ENCODE data around the gene ACVR1C. TPM values are rescaled to one million over a fixed set of nuclear protein-coding genes. Genes with fewer than 3 reads are reported as not detected.

The ACVR1C gene
- total and polyA plus RNA-seq, 11 donors, result 0.08 to 7.3 (median 0.20) TPM

GRCh38 chr2:157661776-157662175 is 33.1 kb upstream of the ACVR1C start:
- DNase-seq, result no peak
- intact Hi-C loops (cut with DNase I), result no loop called here
- Histone ChIP-seq H3K9me3 (peaks cover 0 to 6% (median 0%) of the 10 kb centered on the region in 12 donors), H3K36me3 (no peaks in the 10 kb centered on the region), H3K27ac (no peak overlapping the region), H3K4me1 (no peaks in the 10 kb centered on the region), H3K4me3 (no peak overlapping the region), H3K27me3 (no peaks in the 10 kb centered on the region)
- TF ChIP-seq POLR2A (IDR thresholded peaks at IDR 0.05) (no peak), CTCF (IDR thresholded peaks at IDR 0.05) (no peak)
- no peak for ATAC-seq
- 69 to 87% (median 85%) methylated on average over 4 of the region's 4 CpGs for WGBS, 4 donors

GRCh38 chr2:157657858-157658257 is 29.2 kb upstream of the ACVR1C start:
- no peaks in the 10 kb centered on the region for H3K4me1 ChIP-seq
- H3K36me3 ChIP-seq, result no peaks in the 10 kb centered on the region
- ATAC-seq, result no peak
- WGBS, 4 donors, result 53 to 68% (median 57%) methylated on average over 1 of the region's 1 CpG
- no peaks in the 10 kb centered on the region for H3K9me3 ChIP-seq
- H3K27me3 ChIP-seq, result no peaks in the 10 kb centered on the region
- H3K4me3 ChIP-seq, result no peak overlapping the region
- H3K27ac ChIP-seq, result no peak overlapping the region
- intact Hi-C loops (cut with DNase I), result no loop called here
- DNase-seq, result no peak
- TF ChIP-seq CTCF (IDR thresholded peaks at IDR 0.05) (no peak), POLR2A (IDR thresholded peaks at IDR 0.05) (no peak)

GRCh38 chr2:157657101-157657500 is 28.4 kb upstream of the ACVR1C start:
- WGBS, 4 donors, result 82 to 85% (median 84%) methylated on average over 4 of the region's 4 CpGs
- Histone ChIP-seq H3K27me3 (no peaks in the 10 kb centered on the region), H3K9me3 (no peaks in the 10 kb centered on the region), H3K4me3 (no peak overlapping the region), H3K36me3 (no peaks in the 10 kb centered on the region), H3K27ac (no peak overlapping the region), H3K4me1 (no peaks in the 10 kb centered on the region)
- intact Hi-C loops (cut with DNase I), result no loop called here
- TF ChIP-seq CTCF (IDR thresholded peaks at IDR 0.05) (no peak), POLR2A (IDR thresholded peaks at IDR 0.05) (no peak)
- DNase-seq, result no peak
- ATAC-seq, result no peak

- Histone ChIP-seq H3K27ac (no peak overlapping the region), H3K9me3 (no peaks in the 10 kb centered on the region), H3K36me3 (no peaks in the 10 kb centered on the region), H3K27me3 (no peaks in the 10 kb centered on the region), H3K4me3 (no peak overlapping the region), H3K4me1 (no peaks in the 10 kb centered on the region)
- DNase-seq, result no peak
- ATAC-seq, result no peak
- intact Hi-C loops (cut with DNase I), result no loop called here
- TF ChIP-seq POLR2A (IDR thresholded peaks at IDR 0.05) (no peak), CTCF (IDR thresholded peaks at IDR 0.05) (no peak)
Measured at GRCh38 chr2:157644776-157645175, 16.1 kb upstream of the ACVR1C start.
